WTC11 (cell line): ENCODE data around the gene ANXA6. TPM values are rescaled to one million over a fixed set of nuclear protein-coding genes. Genes with fewer than 3 reads are reported as not detected.

Experiments
- ATAC-seq: fragments of 200-7000 bp; cut with Tn5 transposase; 2 replicates; pipeline ENCODE4 v1.10.0; 2021; ENCODE audit warnings: mild to moderate bottlenecking, moderate library complexity
- CTCF ChIA-PET: fragments of 300-600 bp; sonication (Branson Sonifier 250); formaldehyde crosslinking; loops from one replicate; lab custom pipeline; 2021; ENCODE audit warnings: antibody characterized with exemption; lab: Charles Lee
- POLR2A ChIA-PET: fragments of 350-600 bp; sonication (Branson Sonifier 250); formaldehyde crosslinking; loops from one replicate; lab custom pipeline; 2021; ENCODE audit warnings: antibody characterized with exemption; lab: Charles Lee
- DNase-seq: peaks from one replicate; pipeline ENCODE4 v3.0.0; 2021; ENCODE audit warnings: low spot score
- H3K27ac Mint-ChIP-seq: 2 replicates; pipeline ENCODE4 v1.8.0; 2021; ENCODE audit warnings: mixed read lengths
- H3K27me3 Mint-ChIP-seq: 2 replicates; pipeline ENCODE4 v1.8.0; 2021; ENCODE audit warnings: low read depth, mild to moderate bottlenecking, moderate library complexity, mixed read lengths
- H3K36me3 Mint-ChIP-seq: 2 replicates; pipeline ENCODE4 v1.8.0; 2021; ENCODE audit warnings: mixed read lengths
- H3K4me1 Mint-ChIP-seq: 2 replicates; pipeline ENCODE4 v1.8.0; 2022; ENCODE audit warnings: mixed read lengths
- H3K4me3 Mint-ChIP-seq: 2 replicates; pipeline ENCODE4 v1.8.0; 2021; ENCODE audit warnings: mild to moderate bottlenecking, moderate library complexity, mixed read lengths
- H3K9me3 Mint-ChIP-seq: 2 replicates; pipeline ENCODE4 v1.8.0; 2021; ENCODE audit warnings: mixed read lengths
- CREB1 ChIP-seq: sonication (generic); formaldehyde crosslinking; IDR thresholded peaks from 2 replicates; pipeline ENCODE4 v1.8.0; 2023; ENCODE audit warnings: mild to moderate bottlenecking, missing genetic modification reagents
- E2F1 ChIP-seq: sonication (generic); formaldehyde crosslinking; IDR thresholded peaks from 2 replicates; pipeline ENCODE4 v1.8.0; 2022; ENCODE audit warnings: mild to moderate bottlenecking, missing genetic modification reagents
- EMX1 ChIP-seq: fragments of 250-450 bp; sonication (Bioruptor Pico); IDR thresholded peaks from 2 replicates; pipeline ENCODE4 v1.8.0; 2021; ENCODE audit warnings: mild to moderate bottlenecking
- ETV6 ChIP-seq: sonication (generic); formaldehyde crosslinking; IDR thresholded peaks from 2 replicates; pipeline ENCODE4 v1.8.1; 2022; ENCODE audit warnings: mild to moderate bottlenecking, missing genetic modification reagents
- FOXP1 ChIP-seq: sonication (generic); formaldehyde crosslinking; IDR thresholded peaks from 2 replicates; pipeline ENCODE4 v1.8.0; 2022; ENCODE audit warnings: missing genetic modification reagents, mild to moderate bottlenecking, moderate library complexity, borderline replicate concordance
- GABPB1 ChIP-seq: sonication (generic); formaldehyde crosslinking; IDR thresholded peaks from 2 replicates; pipeline ENCODE4 v1.8.1; 2023; ENCODE audit warnings: mild to moderate bottlenecking, missing genetic modification reagents
- GTF2I ChIP-seq: fragments of 250-450 bp; sonication (Bioruptor Pico); conservative IDR thresholded peaks from 2 replicates; pipeline ENCODE4 v1.4.0; 2021; ENCODE audit warnings: mild to moderate bottlenecking
- IRF2 ChIP-seq: sonication (generic); formaldehyde crosslinking; IDR thresholded peaks from 2 replicates; pipeline ENCODE4 v1.8.0; 2022; ENCODE audit warnings: low read depth, missing genetic modification reagents, borderline replicate concordance
- JUN ChIP-seq: sonication (generic); formaldehyde crosslinking; IDR thresholded peaks from 2 replicates; pipeline ENCODE4 v1.8.0; 2023; ENCODE audit warnings: mild to moderate bottlenecking, missing genetic modification reagents
- MLX ChIP-seq: sonication (generic); formaldehyde crosslinking; IDR thresholded peaks from 2 replicates; pipeline ENCODE4 v1.8.1; 2023; ENCODE audit warnings: mild to moderate bottlenecking, missing genetic modification reagents, moderate library complexity
- NR1H2 ChIP-seq: sonication (generic); formaldehyde crosslinking; IDR thresholded peaks from 2 replicates; pipeline ENCODE4 v1.9.0; 2021; ENCODE audit warnings: mild to moderate bottlenecking, moderate library complexity, missing genetic modification reagents
- NR3C1 ChIP-seq: sonication (generic); formaldehyde crosslinking; conservative IDR thresholded peaks from 2 replicates; pipeline ENCODE4 v1.8.1; 2023; ENCODE audit warnings: low read depth, mild to moderate bottlenecking, missing genetic modification reagents
- OVOL2 ChIP-seq: fragments of 250-450 bp; sonication (Bioruptor Pico); IDR thresholded peaks from 2 replicates; pipeline ENCODE4 v1.9.0; 2021; ENCODE audit warnings: mild to moderate bottlenecking, borderline replicate concordance
- PRRX2 ChIP-seq: fragments of 250-450 bp; sonication (Bioruptor Pico); IDR thresholded peaks from 2 replicates; pipeline ENCODE4 v1.8.0; 2021; ENCODE audit warnings: mild to moderate bottlenecking
- SMAD4 ChIP-seq: sonication (generic); formaldehyde crosslinking; IDR thresholded peaks from 2 replicates; pipeline ENCODE4 v1.8.0; 2022; ENCODE audit warnings: mild to moderate bottlenecking, missing genetic modification reagents
- SP1 ChIP-seq: sonication (generic); formaldehyde crosslinking; conservative IDR thresholded peaks from 2 replicates; pipeline ENCODE4 v1.8.1; 2022; ENCODE audit warnings: missing genetic modification reagents
- TP53 ChIP-seq: sonication (generic); formaldehyde crosslinking; IDR thresholded peaks from 2 replicates; pipeline ENCODE4 v1.8.1; 2023; ENCODE audit warnings: mild to moderate bottlenecking, missing genetic modification reagents
- ZNF121 ChIP-seq: sonication (generic); formaldehyde crosslinking; IDR thresholded peaks from 2 replicates; pipeline ENCODE4 v1.8.0; 2023; ENCODE audit warnings: missing genetic modification reagents
- ZNF138 ChIP-seq: sonication (generic); formaldehyde crosslinking; conservative IDR thresholded peaks from 2 replicates; pipeline ENCODE4 v1.8.1; 2022; ENCODE audit warnings: mild to moderate bottlenecking, moderate library complexity, missing genetic modification reagents
- ZNF219 ChIP-seq: sonication (generic); formaldehyde crosslinking; IDR thresholded peaks from 2 replicates; pipeline ENCODE4 v1.8.0; 2023; ENCODE audit warnings: missing genetic modification reagents, mild to moderate bottlenecking, borderline replicate concordance
- ZNF317 ChIP-seq: sonication (generic); formaldehyde crosslinking; IDR thresholded peaks from 2 replicates; pipeline ENCODE4 v1.8.1; 2023; ENCODE audit warnings: low read depth, mild to moderate bottlenecking, moderate library complexity, missing genetic modification reagents, borderline replicate concordance
- total RNA-seq: library from RNA; stranded (reverse); gene quantifications from 3 replicates; pipeline ENCODE4 v1.2.3, GENCODE V29; 2021
- TF ChIP-seq, protein P1 (sequence below): fragments of 250-450 bp; sonication (Bioruptor Pico); IDR thresholded peaks from 2 replicates; pipeline ENCODE4 v1.9.0; 2021; ENCODE audit warnings: mild to moderate bottlenecking, borderline replicate concordance
- TF ChIP-seq, protein P2 (sequence below): sonication (generic); formaldehyde crosslinking; IDR thresholded peaks from 2 replicates; pipeline ENCODE4 v1.8.1; 2023; ENCODE audit warnings: mild to moderate bottlenecking, missing genetic modification reagents, moderate library complexity

ANXA6 gene
- total RNA-seq, 1 experiment from 2014 or later: 92.8 TPM

DNA sequence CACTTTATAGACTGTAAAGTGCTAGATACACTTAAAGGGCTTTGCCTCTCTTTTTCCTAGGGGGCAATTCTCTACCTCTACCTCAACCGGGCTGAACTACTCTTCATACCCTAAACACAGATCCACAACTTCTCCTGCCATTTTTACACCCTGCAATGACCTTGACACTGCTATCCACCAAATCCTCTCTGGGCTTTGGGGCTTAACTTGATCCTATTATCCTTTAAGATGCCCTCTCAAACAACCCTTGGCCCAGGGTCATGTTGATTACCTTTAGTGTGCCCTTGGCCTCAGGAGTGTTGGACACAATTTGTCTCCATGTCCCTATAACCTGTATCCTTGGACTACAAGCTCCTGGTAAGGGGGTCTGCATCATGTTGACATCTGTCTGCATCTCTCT, 19.5 kb downstream of the ANXA6 start:
- no peak for ATAC-seq

GRCh38 chr5:151137067-151137825, 20.3 kb downstream of the ANXA6 start:
- ATAC-seq (no peak), DNase-seq (no peak)
- H3K9me3 Mint-ChIP-seq: no peaks in the 10 kb centered on the region
- H3K27me3 Mint-ChIP-seq: no peaks in the 10 kb centered on the region
- H3K4me1 Mint-ChIP-seq: peaks cover 15% of the 10 kb centered on the region
- H3K36me3 Mint-ChIP-seq: peaks cover 37% of the 10 kb centered on the region
- CTCF ChIA-PET: interaction anchor here (0.8 to 2.9 kb wide), 3 partner anchors 11 to 28 kb away, joined by 4 to 18 read pairs (median 5); no protein-coding TSS in a partner anchor
- H3K27ac Mint-ChIP-seq: no peak overlapping the region
- no peak overlapping the region for H3K4me3 Mint-ChIP-seq
- POLR2A ChIA-PET: no interaction called here
- TF ChIP-seq ZNF121 (CRISPR knock-in tag) (no peak), TP53 (no peak), NR3C1 (no peak), ZNF317 (no peak), ZNF138 (CRISPR knock-in tag) (no peak), CREB1 (CRISPR knock-in tag) (no peak), SP1 (CRISPR knock-in tag) (no peak), EMX1 (CRISPR knock-in tag) (no peak), ETV6 (CRISPR knock-in tag) (no peak), GABPB1 (CRISPR knock-in tag) (no peak), GTF2I (CRISPR knock-in tag) (no peak)
- TF ChIP-seq, protein P1, sequence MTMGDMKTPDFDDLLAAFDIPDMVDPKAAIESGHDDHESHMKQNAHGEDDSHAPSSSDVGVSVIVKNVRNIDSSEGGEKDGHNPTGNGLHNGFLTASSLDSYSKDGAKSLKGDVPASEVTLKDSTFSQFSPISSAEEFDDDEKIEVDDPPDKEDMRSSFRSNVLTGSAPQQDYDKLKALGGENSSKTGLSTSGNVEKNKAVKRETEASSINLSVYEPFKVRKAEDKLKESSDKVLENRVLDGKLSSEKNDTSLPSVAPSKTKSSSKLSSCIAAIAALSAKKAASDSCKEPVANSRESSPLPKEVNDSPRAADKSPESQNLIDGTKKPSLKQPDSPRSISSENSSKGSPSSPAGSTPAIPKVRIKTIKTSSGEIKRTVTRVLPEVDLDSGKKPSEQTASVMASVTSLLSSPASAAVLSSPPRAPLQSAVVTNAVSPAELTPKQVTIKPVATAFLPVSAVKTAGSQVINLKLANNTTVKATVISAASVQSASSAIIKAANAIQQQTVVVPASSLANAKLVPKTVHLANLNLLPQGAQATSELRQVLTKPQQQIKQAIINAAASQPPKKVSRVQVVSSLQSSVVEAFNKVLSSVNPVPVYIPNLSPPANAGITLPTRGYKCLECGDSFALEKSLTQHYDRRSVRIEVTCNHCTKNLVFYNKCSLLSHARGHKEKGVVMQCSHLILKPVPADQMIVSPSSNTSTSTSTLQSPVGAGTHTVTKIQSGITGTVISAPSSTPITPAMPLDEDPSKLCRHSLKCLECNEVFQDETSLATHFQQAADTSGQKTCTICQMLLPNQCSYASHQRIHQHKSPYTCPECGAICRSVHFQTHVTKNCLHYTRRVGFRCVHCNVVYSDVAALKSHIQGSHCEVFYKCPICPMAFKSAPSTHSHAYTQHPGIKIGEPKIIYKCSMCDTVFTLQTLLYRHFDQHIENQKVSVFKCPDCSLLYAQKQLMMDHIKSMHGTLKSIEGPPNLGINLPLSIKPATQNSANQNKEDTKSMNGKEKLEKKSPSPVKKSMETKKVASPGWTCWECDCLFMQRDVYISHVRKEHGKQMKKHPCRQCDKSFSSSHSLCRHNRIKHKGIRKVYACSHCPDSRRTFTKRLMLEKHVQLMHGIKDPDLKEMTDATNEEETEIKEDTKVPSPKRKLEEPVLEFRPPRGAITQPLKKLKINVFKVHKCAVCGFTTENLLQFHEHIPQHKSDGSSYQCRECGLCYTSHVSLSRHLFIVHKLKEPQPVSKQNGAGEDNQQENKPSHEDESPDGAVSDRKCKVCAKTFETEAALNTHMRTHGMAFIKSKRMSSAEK (CRISPR knock-in tag): no peak
- TF ChIP-seq, protein P2, sequence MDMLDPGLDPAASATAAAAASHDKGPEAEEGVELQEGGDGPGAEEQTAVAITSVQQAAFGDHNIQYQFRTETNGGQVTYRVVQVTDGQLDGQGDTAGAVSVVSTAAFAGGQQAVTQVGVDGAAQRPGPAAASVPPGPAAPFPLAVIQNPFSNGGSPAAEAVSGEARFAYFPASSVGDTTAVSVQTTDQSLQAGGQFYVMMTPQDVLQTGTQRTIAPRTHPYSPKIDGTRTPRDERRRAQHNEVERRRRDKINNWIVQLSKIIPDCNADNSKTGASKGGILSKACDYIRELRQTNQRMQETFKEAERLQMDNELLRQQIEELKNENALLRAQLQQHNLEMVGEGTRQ (CRISPR knock-in tag): no peak

More for the DNA sequence above, 19.5 kb downstream of the ANXA6 start:
- H3K27ac Mint-ChIP-seq: no peak overlapping the region
- DNase-seq: no peak
- H3K27me3 Mint-ChIP-seq: no peaks in the 10 kb centered on the region
- peaks cover 31% of the 10 kb centered on the region for H3K36me3 Mint-ChIP-seq
- H3K4me1 Mint-ChIP-seq: peaks cover 18% of the 10 kb centered on the region
- TF ChIP-seq, protein P1 (CRISPR knock-in tag): no peak
- TF ChIP-seq NR1H2 (CRISPR knock-in tag) (no peak), ETV6 (CRISPR knock-in tag) (no peak), E2F1 (CRISPR knock-in tag) (no peak), SMAD4 (CRISPR knock-in tag) (no peak), PRRX2 (no peak), MLX (no peak), JUN (no peak), IRF2 (CRISPR knock-in tag) (no peak), GABPB1 (CRISPR knock-in tag) (no peak), CREB1 (CRISPR knock-in tag) (no peak), ZNF219 (CRISPR knock-in tag) (no peak), OVOL2 (CRISPR knock-in tag) (no peak), FOXP1 (no peak)
- POLR2A ChIA-PET: no interaction called here
- no peaks in the 10 kb centered on the region for H3K9me3 Mint-ChIP-seq
- CTCF ChIA-PET: interaction anchor here (0.8 kb wide), 1 partner anchor 12 kb away, joined by 5 read pairs; no protein-coding TSS in a partner anchor
- no peak overlapping the region for H3K4me3 Mint-ChIP-seq
